Parathyroid adenoma (tissue), 2 donors: Measurements from ENCODE around the gene TEDC1.

Experiments
- H2AFZ ChIP-seq: fragments of 300-600 bp; sonication (generic); one replicate; pipeline ENCODE4 v1.7.0; 2017; ENCODE audit warnings: antibody characterized with exemption, mild to moderate bottlenecking
- H3K27ac ChIP-seq: fragments of 300-600 bp; sonication (generic); one replicate; pipeline ENCODE4 v1.7.0; 2017
- H3K27me3 ChIP-seq: fragments of 300-600 bp; sonication (generic); one replicate; pipeline ENCODE4 v1.7.0; 2017; ENCODE audit warnings: low read length; ENCODE audit not compliant: control insufficient read depth, insufficient read depth
- H3K36me3 ChIP-seq: fragments of 300-600 bp; sonication (generic); one replicate; pipeline ENCODE4 v1.7.0; 2017; ENCODE audit warnings: low read length; ENCODE audit not compliant: control insufficient read depth, insufficient read depth
- H3K4me1 ChIP-seq: fragments of 300-600 bp; sonication (generic); one replicate; pipeline ENCODE4 v1.7.0; 2017; ENCODE audit warnings: control low read depth
- H3K4me2 ChIP-seq: fragments of 300-600 bp; sonication (generic); one replicate; pipeline ENCODE4 v1.7.0; 2017; ENCODE audit warnings: low read length
- H3K4me3 ChIP-seq: fragments of 300-600 bp; sonication (generic); one replicate; pipeline ENCODE4 v1.7.0; 2017; ENCODE audit warnings: low read depth, low read length
- H3K79me2 ChIP-seq: fragments of 300-600 bp; sonication (generic); one replicate; pipeline ENCODE4 v1.7.0; 2017; ENCODE audit warnings: control low read depth
- H3K9ac ChIP-seq: fragments of 300-600 bp; sonication (generic); one replicate; pipeline ENCODE4 v1.7.0; 2017; ENCODE audit warnings: mild to moderate bottlenecking
- H3K9me3 ChIP-seq: fragments of 300-600 bp; sonication (generic); one replicate; pipeline ENCODE4 v1.7.0; 2017; ENCODE audit warnings: low read length; ENCODE audit not compliant: control insufficient read depth
- CTCF ChIP-seq: fragments of 300-600 bp; sonication (generic); IDR thresholded peaks from one replicate; pipeline ENCODE4 v1.7.0; 2017; ENCODE audit warnings: antibody characterized with exemption, mild to moderate bottlenecking
- donor health status: primary hyperparathyroidism.

TEDC1 gene

GRCh38 chr14:105490572-105491365 is at the start of gene TEDC1:
Gene TEDC1 (plus strand): TSS chr14:105491246. CDS start chr14:105491376, 130 bp downstream.
- Histone ChIP-seq H2AFZ (peak within 1 kb of the TSS; percentile 91), H3K9ac (peak within 1 kb of the TSS; percentile 82), H3K79me2 (no peaks in the 10 kb centered on the region), H3K9me3 (no peaks in the 10 kb centered on the region), H3K27me3 (peaks cover 7% of the 10 kb centered on the region), H3K4me3 (peak within 1 kb of the TSS; percentile 70), H3K4me2 (peak within 1 kb of the TSS; percentile 95), H3K27ac (peak within 1 kb of the TSS; percentile 97), H3K36me3 (no peaks in the 10 kb centered on the region), H3K4me1 (peaks cover 12% of the 10 kb centered on the region)
- peak; percentile 71 for TF ChIP-seq CTCF

- TF ChIP-seq CTCF, result no peak
- H3K36me3 ChIP-seq, result no peaks in the 10 kb centered on the region
- no peaks in the 10 kb centered on the region for H3K9me3 ChIP-seq
Measured at GRCh38 chr14:105442125-105442524, 48.9 kb upstream of the TEDC1 start.

GRCh38 chr14:105442834-105443233 is 48.2 kb upstream of the TEDC1 start:
- no peak overlapping the region for H3K4me3 ChIP-seq
- H3K4me2 ChIP-seq, result no peak overlapping the region
- H3K36me3 ChIP-seq, result no peaks in the 10 kb centered on the region
- H2AFZ ChIP-seq, result no peak overlapping the region
- no peaks in the 10 kb centered on the region for H3K27me3 ChIP-seq
- H3K27ac ChIP-seq, result no peak overlapping the region
- H3K9ac ChIP-seq, result no peak overlapping the region
- TF ChIP-seq CTCF, result no peak
- H3K79me2 ChIP-seq, result peaks cover 37% of the 10 kb centered on the region
- no peaks in the 10 kb centered on the region for H3K9me3 ChIP-seq
- H3K4me1 ChIP-seq, result no peaks in the 10 kb centered on the region

More at GRCh38 chr14:105442125-105442524, 48.9 kb upstream of the TEDC1 start:
- Histone ChIP-seq H3K4me3 (no peak overlapping the region), H3K4me2 (no peak overlapping the region), H2AFZ (no peak overlapping the region), H3K27me3 (no peaks in the 10 kb centered on the region), H3K79me2 (peaks cover 38% of the 10 kb centered on the region), H3K27ac (no peak overlapping the region), H3K9ac (no peak overlapping the region), H3K4me1 (no peaks in the 10 kb centered on the region)

GRCh38 chr14:105444859-105445258 is 46.2 kb upstream of the TEDC1 start:
- H3K79me2 ChIP-seq, result peaks cover 27% of the 10 kb centered on the region
- H3K4me1 ChIP-seq, result no peaks in the 10 kb centered on the region
- H2AFZ ChIP-seq, result no peak overlapping the region
- no peak overlapping the region for H3K27ac ChIP-seq
- H3K9me3 ChIP-seq, result no peaks in the 10 kb centered on the region
- no peak for TF ChIP-seq CTCF
- H3K36me3 ChIP-seq, result no peaks in the 10 kb centered on the region
- H3K9ac ChIP-seq, result no peak overlapping the region
- no peak overlapping the region for H3K4me3 ChIP-seq
- H3K27me3 ChIP-seq, result no peaks in the 10 kb centered on the region
- H3K4me2 ChIP-seq, result no peak overlapping the region

GRCh38 chr14:105445290-105445689 is 45.8 kb upstream of the TEDC1 start:
- Histone ChIP-seq H3K4me3 (no peak overlapping the region), H3K9me3 (no peaks in the 10 kb centered on the region), H3K79me2 (peaks cover 22% of the 10 kb centered on the region), H3K36me3 (no peaks in the 10 kb centered on the region), H2AFZ (no peak overlapping the region), H3K9ac (no peak overlapping the region), H3K27ac (no peak overlapping the region), H3K27me3 (no peaks in the 10 kb centered on the region), H3K4me1 (no peaks in the 10 kb centered on the region), H3K4me2 (no peak overlapping the region)
- TF ChIP-seq CTCF, result no peak
